ENCODE measurements around the gene CTTNBP2. TPM values are rescaled to one million over a fixed set of nuclear protein-coding genes. Genes with fewer than 3 reads are reported as not detected.

The CTTNBP2 gene
- total RNA-seq, 1 donor from 2014 or later, result 3.0 TPM

DNA sequence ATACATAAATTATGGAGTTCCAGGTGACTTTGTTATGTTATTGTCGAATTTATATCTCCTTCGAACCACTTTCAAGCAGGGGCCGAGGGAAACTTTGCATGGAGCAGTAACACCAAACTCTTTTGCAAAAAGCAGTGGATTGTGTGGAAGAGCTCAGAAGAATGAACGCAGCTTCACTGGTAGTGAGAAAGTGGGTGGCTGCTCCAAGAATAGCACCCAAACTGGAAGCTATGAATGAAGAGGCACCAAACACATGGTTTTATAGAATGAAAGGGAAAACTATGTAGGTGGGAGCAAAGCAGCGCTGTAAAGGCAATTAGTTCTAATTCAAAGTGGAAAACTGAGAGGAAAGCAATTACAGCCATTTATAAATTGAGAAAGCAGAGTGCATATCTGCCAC is 67.2 kb downstream of the CTTNBP2 start:
- no peak overlapping the region for H3K4me3 ChIP-seq
- TF ChIP-seq, protein P1, sequence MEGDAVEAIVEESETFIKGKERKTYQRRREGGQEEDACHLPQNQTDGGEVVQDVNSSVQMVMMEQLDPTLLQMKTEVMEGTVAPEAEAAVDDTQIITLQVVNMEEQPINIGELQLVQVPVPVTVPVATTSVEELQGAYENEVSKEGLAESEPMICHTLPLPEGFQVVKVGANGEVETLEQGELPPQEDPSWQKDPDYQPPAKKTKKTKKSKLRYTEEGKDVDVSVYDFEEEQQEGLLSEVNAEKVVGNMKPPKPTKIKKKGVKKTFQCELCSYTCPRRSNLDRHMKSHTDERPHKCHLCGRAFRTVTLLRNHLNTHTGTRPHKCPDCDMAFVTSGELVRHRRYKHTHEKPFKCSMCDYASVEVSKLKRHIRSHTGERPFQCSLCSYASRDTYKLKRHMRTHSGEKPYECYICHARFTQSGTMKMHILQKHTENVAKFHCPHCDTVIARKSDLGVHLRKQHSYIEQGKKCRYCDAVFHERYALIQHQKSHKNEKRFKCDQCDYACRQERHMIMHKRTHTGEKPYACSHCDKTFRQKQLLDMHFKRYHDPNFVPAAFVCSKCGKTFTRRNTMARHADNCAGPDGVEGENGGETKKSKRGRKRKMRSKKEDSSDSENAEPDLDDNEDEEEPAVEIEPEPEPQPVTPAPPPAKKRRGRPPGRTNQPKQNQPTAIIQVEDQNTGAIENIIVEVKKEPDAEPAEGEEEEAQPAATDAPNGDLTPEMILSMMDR (IDR thresholded peaks at IDR 0.05), result no peak
- H3K9me3 ChIP-seq, result no peaks in the 10 kb centered on the region
- intact Hi-C loops (cut with DNase I), result no loop called here
- no peaks in the 10 kb centered on the region for H3K27me3 ChIP-seq
- DNase-seq (ENCODE audit: low spot score in 2 of 2), result no peak
- H3K4me1 ChIP-seq, result peaks cover 0 to 6% of the 10 kb centered on the region in 2 donors
- H3K27ac ChIP-seq, result no peak overlapping the region
- H3K36me3 ChIP-seq, result no peaks in the 10 kb centered on the region

- TF ChIP-seq, protein P1 (IDR thresholded peaks at IDR 0.05), result no peak
- Histone ChIP-seq H3K4me3 (no peak overlapping the region), H3K4me1 (peaks cover 0 to 6% of the 10 kb centered on the region in 2 donors), H3K27me3 (no peaks in the 10 kb centered on the region), H3K36me3 (no peaks in the 10 kb centered on the region), H3K27ac (no peak overlapping the region), H3K9me3 (no peaks in the 10 kb centered on the region)
- intact Hi-C loops (cut with DNase I), result no loop called here
- DNase-seq (ENCODE audit: low spot score in 2 of 2), result no peak
Measured at GRCh38 chr7:117805241-117805640, 68.0 kb downstream of the CTTNBP2 start.

DNA sequence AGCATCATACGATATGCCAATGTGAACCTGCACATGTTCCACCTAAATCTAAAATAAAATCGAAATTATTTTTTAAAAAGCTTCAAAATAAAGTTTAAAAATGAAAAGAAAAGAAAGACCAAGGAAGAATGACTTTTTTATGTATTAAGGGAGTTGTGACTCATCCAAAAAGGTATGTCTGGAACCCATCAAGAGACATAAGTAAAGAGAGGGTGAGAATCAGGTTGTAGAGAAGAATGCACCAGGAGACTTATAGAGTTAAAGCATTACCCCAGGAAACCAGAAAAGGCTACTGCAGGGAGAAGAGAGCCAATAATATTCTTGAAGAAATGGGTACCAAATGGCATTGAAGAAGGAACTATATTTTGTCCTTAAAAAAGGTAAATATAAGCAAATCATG is 69.8 kb downstream of the CTTNBP2 start:
- Histone ChIP-seq H3K9me3 (no peaks in the 10 kb centered on the region), H3K4me3 (no peak overlapping the region), H3K36me3 (no peaks in the 10 kb centered on the region), H3K27ac (no peak overlapping the region), H3K27me3 (no peaks in the 10 kb centered on the region), H3K4me1 (peaks cover 0 to 5% of the 10 kb centered on the region in 2 donors)
- TF ChIP-seq, protein P1 (IDR thresholded peaks at IDR 0.05), result no peak
- intact Hi-C loops (cut with DNase I), result no loop called here
- DNase-seq (ENCODE audit: low spot score in 2 of 2), result no peak

- intact Hi-C loops (cut with DNase I), result no loop called here
- TF ChIP-seq, protein P1 (IDR thresholded peaks at IDR 0.05), result no peak
- no peaks in the 10 kb centered on the region for H3K27me3 ChIP-seq
Measured at GRCh38 chr7:117802660-117803059, 70.6 kb downstream of the CTTNBP2 start.

GRCh38 chr7:117800841-117801240 is 72.4 kb downstream of the CTTNBP2 start:
- intact Hi-C loops (cut with DNase I), result no loop called here
- Histone ChIP-seq H3K36me3 (no peaks in the 10 kb centered on the region), H3K4me1 (no peaks in the 10 kb centered on the region), H3K9me3 (no peaks in the 10 kb centered on the region), H3K4me3 (no peak overlapping the region), H3K27me3 (no peaks in the 10 kb centered on the region), H3K27ac (no peak overlapping the region)
- TF ChIP-seq, protein P1 (IDR thresholded peaks at IDR 0.05), result no peak
- DNase-seq (ENCODE audit: low spot score in 2 of 2), result no peak

More at GRCh38 chr7:117802660-117803059, 70.6 kb downstream of the CTTNBP2 start:
- no peak for DNase-seq (ENCODE audit: low spot score in 2 of 2)
- Histone ChIP-seq H3K27ac (no peak overlapping the region), H3K9me3 (no peaks in the 10 kb centered on the region), H3K36me3 (no peaks in the 10 kb centered on the region), H3K4me3 (no peak overlapping the region), H3K4me1 (no peaks in the 10 kb centered on the region)

DNA sequence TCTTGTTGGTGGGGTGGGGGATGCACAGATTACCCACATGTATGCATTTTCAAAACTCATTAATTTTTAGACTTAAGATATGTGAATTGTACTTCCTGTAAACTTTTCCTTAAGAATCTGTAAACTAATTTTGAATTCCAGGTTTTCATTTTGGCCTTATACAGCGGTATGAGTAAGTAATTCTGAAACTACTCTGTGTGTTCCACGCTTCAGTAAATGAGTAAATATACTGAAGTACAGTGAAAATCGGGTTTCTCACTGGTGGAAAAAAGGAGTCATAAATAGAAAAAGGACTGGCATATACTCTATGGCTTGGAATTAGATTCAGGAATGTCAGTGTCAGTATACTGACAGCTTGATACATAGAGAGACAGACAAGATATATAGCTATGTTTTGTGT is 72.8 kb downstream of the CTTNBP2 start:
- Histone ChIP-seq H3K36me3 (no peaks in the 10 kb centered on the region), H3K27ac (no peak overlapping the region), H3K27me3 (no peaks in the 10 kb centered on the region), H3K9me3 (no peaks in the 10 kb centered on the region), H3K4me1 (no peaks in the 10 kb centered on the region), H3K4me3 (no peak overlapping the region)
- DNase-seq (ENCODE audit: low spot score in 2 of 2), result no peak
- TF ChIP-seq, protein P1 (IDR thresholded peaks at IDR 0.05), result no peak
- intact Hi-C loops (cut with DNase I), result no loop called here
